Hepatocyte (in vitro differentiated cells): ENCODE results near the gene RPL39L.

ENCODE experiments used
- EZH2phosphoT487 ChIP-seq: fragments of 200-600 bp; sonication (generic); IDR thresholded peaks from one replicate; pipeline ENCODE4 v1.6.1; 2018; ENCODE audit warnings: antibody characterized with exemption, mild to moderate bottlenecking, low read depth, moderate library complexity; ENCODE audit not compliant: unreplicated experiment, severe bottlenecking
- TF ChIP-seq, protein P1 (sequence below): fragments of 200-600 bp; sonication (generic); IDR thresholded peaks from 2 replicates; pipeline ENCODE4 v1.5.1; 2016; ENCODE audit warnings: antibody characterized with exemption, mild to moderate bottlenecking; ENCODE audit not compliant: poor library complexity

DNA sequence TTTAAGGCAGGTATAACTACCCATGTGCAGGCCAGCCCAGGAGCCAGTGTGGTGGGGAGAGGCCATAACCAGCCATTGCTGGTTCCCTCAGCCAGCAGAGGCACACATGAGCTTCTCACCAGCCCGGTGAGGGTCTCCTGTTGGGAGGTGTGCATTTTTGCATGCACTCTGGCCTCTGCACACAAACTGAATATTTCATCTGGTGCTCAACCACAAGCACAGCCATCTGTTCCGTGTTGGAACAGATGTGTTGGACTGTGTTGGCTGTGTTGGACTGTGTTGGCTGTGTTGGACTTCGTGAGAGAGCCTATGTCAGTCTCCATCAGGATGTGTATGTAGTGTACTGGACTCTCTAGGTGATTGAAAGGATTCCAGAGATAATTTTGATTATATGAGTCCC is 67.2 kb downstream of the RPL39L start:
- TF ChIP-seq, protein P1, sequence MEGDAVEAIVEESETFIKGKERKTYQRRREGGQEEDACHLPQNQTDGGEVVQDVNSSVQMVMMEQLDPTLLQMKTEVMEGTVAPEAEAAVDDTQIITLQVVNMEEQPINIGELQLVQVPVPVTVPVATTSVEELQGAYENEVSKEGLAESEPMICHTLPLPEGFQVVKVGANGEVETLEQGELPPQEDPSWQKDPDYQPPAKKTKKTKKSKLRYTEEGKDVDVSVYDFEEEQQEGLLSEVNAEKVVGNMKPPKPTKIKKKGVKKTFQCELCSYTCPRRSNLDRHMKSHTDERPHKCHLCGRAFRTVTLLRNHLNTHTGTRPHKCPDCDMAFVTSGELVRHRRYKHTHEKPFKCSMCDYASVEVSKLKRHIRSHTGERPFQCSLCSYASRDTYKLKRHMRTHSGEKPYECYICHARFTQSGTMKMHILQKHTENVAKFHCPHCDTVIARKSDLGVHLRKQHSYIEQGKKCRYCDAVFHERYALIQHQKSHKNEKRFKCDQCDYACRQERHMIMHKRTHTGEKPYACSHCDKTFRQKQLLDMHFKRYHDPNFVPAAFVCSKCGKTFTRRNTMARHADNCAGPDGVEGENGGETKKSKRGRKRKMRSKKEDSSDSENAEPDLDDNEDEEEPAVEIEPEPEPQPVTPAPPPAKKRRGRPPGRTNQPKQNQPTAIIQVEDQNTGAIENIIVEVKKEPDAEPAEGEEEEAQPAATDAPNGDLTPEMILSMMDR: no peak
- TF ChIP-seq EZH2phosphoT487: no peak
